Measurements from ENCODE around the gene MECR.
A peak's percentile ranks its signal among the peaks of the same experiment; 100 is the strongest.

MECR gene, protein sequence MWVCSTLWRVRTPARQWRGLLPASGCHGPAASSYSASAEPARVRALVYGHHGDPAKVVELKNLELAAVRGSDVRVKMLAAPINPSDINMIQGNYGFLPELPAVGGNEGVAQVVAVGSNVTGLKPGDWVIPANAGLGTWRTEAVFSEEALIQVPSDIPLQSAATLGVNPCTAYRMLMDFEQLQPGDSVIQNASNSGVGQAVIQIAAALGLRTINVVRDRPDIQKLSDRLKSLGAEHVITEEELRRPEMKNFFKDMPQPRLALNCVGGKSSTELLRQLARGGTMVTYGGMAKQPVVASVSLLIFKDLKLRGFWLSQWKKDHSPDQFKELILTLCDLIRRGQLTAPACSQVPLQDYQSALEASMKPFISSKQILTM

DNA sequence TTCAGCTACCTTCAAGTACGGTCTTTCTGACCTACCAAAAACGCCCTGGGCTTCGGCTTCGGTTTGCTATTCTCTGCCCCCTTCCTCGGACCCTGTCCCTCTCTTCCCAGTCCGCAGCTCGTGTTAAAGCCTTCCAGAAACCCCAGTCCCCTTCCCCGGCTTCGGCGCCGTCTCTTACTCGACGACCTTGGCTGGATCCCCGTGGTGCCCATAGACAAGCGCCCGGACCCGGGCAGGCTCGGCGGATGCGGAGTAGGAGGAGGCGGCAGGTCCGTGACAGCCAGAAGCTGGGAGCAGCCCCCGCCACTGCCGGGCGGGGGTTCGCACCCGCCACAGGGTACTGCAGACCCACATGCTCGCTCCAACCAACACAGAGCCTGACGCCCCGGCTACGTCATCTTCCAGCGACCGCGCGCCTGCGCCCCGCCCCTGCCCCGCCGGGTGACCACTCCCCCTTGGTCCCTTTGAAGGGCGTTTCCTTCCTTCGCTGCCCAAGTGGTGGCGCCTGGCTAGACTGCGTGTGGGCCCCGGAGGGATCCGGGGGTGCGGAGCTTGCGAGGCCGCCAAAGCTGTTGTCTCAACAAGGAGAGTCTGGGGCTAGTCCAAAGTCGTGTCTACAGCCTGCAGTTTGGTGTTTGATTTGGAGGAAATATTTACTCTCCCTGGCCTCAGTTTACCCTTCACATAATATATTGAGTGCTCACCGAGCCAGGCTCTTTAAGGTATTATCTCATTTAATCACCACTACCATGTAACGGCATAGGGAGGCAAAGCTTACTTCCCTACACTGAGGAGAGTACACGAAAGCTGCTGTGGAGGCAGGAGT is at the start of gene MECR:
Gene MECR (minus strand): TSS at position 382 of the 826 bp plus-strand sequence. CDS start 28 bp downstream, at position 354.
- peak; percentile 89 to 91 for DNase-seq (ENCODE audit: low read depth in 2 of 2)

DNA sequence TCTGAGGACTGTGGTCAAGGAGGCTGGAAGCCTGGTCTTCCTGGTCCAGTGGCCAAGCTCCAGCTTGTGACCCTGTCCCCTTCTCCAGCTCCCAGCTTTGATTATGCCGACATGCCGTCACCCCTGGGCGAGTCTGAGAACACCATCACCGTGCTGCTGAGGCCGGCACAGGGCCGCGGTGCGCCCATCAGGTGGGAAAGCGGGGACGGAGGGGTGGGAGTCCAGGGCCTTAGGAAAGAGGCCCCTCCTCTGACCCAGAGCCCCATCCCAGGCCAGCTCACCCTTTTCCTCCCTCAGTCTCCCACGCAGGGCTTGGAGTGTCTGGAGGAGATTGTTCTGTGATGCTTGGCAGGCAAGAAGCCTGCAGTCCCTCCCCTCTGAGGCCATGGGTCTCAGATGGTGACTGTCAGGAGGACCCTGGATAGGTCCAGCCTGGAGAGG is 49.2 kb upstream of the MECR start:
- no peak for DNase-seq (ENCODE audit: low read depth in 2 of 2)

DNA sequence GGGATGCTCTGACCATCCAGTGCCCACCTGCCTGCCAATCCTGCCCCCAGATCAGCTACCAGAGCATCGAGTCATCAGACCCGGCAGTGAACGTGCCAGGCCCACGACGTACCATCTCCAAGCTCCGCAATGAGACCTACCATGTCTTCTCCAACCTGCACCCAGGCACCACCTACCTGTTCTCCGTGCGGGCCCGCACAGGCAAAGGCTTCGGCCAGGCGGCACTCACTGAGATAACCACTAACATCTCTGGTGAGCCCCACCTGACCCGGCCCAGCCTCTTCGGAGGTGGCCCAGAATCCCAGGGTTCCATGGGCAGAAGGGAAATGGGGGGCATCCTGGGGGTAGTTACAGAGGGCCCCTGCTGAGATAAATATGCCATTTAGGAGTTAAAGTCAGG is 48.7 kb upstream of the MECR start:
- DNase-seq (ENCODE audit: low read depth in 2 of 2) = no peak

DNA sequence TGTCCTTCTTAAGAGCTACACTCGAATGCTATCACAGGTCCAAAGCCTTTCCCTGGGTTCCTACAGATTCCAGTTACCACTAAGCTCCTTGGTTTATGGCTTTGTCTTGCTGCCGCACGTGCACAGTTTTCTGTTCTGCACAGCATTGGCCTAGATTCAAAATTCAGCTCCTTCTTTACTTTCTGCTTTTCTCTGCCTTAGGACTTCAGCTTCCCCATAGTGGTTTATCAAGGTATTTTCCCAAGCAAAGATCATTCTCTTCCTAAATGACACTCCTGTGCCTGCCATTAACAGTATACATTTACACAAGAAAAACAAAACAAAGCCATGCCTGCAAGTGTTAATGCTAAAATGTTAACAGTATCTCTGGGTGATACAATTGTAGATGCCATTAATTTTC is 47.4 kb upstream of the MECR start:
- DNase-seq (ENCODE audit: low read depth in 2 of 2) = no peak

DNA sequence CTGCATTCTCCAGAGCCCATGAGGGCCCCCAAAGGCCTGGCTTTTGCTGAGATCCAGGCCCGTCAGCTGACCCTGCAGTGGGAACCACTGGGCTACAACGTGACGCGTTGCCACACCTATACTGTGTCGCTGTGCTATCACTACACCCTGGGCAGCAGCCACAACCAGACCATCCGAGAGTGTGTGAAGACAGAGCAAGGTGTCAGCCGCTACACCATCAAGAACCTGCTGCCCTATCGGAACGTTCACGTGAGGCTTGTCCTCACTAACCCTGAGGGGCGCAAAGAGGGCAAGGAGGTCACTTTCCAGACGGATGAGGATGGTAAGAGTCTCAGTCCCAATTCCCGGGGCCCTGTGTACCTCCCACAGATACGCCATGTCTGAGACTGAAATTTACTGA is 44.7 kb upstream of the MECR start:
- no peak for DNase-seq (ENCODE audit: low read depth in 2 of 2)

DNA sequence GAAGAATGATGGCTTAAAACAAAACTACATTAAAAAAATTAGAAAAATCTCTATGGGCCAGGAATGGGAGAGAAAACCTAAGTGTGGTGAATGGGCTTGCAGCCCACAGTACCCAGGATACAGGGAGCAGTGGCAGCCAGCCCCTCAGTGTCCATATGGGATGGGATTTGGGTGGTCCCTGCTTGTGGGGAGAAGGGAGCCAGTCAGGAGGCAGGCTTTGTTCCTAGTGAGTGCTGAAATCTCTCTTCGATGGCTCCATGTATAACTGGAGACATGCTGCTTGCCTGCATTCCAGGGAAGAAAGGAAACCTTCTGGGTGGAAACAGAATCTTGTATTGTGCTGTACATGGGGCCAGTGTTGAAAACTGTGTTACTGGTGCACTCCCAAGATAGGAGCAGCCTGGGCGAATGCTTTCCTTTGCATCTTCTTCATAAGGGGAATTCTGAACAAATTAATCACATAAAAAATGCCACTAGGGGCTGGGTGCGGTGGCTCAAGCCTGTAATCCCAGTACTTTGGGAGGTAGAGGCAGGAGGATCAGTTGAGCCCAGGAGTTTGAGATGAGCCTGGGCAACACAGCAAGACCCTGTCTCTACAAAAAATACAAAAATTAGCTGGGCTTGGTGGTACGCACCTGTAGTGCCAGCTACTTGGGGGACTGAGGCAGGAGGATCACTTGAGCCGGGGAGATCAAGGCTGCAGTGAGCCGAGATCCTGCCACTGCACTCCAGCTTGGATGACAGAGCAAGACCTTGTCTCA is 41.6 kb upstream of the MECR start:
- no peak for DNase-seq (ENCODE audit: low read depth in 2 of 2)

DNA sequence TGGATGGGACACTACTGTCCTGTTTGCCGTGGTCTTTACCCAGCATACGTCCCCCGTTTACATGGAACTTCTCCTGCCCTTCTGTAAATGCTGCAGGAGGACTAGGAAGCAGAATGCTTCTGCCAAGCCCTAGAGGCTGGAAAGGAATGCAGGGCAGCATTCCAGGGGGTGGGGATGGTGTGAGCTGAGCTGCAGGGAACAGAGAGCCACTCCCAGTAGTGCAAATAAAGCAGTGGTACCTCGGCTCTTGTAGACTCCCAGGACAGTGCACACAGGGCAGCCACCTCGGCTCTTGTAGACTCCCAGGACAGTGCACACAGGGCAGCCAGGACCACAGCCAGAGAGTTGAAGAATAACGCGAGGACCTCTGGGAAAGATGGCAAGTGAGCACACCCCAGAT is 41.0 kb upstream of the MECR start:
- DNase-seq (ENCODE audit: low read depth in 2 of 2) = no peak

DNA sequence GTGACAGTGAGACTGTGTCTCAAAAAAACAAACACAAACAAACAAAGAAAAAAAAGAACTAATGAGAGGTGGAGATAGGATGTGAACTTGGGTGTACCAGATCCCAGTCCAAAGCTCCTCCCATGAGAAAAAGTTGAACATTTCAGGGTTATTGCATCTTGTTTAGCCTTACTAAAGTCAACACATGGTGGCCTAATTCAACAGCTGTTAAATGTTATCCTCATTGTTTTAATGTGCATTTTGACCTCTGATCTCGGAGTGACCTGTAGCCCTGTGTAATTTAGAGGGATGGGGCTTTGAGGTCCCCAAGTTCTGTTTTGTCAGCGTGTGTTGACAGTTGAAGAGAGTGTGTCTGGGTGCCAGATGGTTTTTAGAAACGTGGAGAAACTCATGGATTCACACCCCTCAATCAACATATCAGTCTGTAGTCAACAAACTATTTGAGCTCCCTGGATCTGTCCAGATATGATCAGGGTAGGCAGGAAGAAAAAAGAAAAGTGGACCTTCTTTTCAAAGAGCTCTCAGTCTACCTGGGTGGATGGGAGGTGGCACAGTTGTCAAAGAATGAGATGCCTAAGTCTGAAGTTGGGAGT is 40.3 kb upstream of the MECR start:
- DNase-seq (ENCODE audit: low read depth in 2 of 2) = no peak

DNA sequence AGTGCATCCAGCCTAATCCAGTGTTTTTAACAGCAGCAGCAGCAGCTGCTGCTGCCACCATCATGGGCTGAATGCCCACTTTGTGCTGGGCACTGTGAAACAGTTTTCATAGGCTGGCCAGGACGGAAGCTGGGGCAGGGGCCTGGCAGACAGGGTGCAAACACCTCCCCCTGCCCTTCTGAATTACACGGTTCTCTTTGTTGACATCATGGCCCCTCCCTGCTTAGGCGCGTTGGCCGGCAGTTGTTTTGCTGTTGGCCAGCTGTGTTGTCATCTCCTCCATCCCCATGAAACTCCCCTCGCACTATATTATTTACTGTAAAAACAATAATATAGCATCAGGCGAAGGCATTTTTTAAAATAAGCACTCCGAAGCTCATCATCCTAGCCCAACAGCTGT is 38.6 kb upstream of the MECR start:
- no peak for DNase-seq (ENCODE audit: low read depth in 2 of 2)

DNA sequence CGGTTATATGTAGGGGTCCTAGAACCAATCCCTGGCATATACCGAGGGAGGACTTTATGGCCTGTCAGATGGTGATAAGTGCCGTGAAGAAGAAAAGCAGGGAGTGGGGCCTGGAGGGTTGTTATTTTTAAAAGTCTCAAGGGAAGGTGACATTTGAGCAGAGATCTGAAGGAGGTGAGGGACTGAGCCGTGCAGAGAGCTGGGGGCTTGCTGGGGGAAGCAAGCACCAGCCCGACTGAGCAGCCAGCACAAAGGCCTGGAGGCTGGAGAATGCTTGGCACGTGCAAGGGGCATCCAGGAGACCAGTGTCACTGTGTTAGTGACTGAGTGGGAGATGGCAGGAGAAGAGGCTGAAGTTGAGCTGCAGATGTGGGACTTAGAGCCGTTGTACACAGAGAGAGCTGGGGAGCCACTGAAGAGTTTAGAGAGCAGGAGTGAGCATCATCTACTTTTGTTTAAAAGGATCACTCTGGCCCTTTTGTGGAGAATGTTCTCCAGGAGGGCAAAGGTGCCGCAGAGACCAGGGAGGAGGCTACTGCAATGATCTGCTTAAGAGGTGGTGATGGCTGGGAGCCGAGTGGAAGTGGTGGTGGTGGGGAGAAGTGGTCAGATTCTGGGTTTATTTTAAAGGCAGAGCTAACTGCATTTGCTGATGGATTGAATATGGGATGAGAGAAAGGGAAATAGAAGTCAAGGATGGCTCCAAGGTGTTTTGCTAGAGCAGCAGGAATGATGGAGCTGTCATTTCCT is 36.8 kb upstream of the MECR start:
- no peak for DNase-seq (ENCODE audit: low read depth in 2 of 2)

DNA sequence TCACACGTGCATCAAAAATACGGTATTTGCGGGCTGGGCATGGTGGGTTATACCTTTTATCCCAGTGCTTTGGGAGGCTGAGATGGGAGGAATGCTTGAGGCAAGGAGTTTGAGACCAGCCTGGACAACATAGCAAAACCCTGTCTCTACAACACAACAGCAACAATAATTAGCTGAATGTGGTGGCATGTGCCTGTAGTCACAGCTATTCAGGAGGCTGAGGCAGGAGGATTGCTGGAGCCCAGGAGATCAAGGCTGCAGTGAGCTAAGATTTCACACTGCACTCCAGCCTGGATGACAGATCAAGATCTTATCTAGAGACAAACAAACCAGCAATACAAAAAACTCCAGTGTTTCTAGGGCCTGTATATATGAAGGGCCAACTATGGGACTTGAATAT is 36.2 kb upstream of the MECR start:
- DNase-seq (ENCODE audit: low read depth in 2 of 2) = no peak

DNA sequence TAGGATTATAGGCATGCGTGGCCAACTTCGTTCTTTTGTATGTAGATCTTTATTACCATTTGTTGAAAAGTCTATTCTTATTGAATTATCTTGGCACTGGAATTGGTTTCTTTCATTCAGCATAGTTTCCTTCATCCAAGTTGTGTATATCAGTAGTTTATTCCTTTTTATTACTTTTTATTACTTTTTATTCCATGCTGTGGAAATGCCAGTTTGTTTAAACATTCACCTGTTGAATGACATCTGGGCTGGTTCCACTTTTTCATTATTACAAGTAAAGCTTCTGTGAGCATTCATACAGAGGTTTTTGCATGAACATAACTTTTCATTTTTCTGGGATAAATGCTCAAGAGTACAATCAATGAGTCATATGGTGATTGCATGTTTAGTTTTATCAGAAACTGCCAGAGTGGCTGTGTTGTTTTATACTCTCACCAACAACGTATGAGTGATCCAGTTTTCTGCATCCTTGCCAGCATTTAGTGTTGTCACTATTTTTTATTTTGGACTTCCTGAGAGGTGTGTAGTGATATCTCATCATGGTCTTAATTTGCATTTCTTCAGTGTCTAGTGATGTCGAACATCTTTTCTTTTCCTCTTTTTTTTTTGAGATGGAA is 34.1 kb upstream of the MECR start:
- DNase-seq (ENCODE audit: low read depth in 2 of 2) = no peak

DNA sequence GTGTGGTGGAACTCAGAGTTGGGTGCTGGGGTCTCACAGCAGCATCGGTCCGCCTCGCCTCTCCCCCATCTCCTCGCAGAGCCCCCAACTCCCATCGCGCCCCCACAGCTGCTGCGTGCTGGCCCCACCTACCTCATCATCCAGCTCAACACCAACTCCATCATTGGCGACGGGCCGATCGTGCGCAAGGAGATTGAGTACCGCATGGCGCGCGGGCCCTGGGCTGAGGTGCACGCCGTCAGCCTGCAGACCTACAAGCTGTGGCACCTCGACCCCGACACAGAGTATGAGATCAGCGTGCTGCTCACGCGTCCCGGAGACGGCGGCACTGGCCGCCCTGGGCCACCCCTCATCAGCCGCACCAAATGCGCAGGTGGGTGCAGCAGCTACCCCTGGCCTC is 29.8 kb upstream of the MECR start:
- no peak for DNase-seq (ENCODE audit: low read depth in 2 of 2)

DNA sequence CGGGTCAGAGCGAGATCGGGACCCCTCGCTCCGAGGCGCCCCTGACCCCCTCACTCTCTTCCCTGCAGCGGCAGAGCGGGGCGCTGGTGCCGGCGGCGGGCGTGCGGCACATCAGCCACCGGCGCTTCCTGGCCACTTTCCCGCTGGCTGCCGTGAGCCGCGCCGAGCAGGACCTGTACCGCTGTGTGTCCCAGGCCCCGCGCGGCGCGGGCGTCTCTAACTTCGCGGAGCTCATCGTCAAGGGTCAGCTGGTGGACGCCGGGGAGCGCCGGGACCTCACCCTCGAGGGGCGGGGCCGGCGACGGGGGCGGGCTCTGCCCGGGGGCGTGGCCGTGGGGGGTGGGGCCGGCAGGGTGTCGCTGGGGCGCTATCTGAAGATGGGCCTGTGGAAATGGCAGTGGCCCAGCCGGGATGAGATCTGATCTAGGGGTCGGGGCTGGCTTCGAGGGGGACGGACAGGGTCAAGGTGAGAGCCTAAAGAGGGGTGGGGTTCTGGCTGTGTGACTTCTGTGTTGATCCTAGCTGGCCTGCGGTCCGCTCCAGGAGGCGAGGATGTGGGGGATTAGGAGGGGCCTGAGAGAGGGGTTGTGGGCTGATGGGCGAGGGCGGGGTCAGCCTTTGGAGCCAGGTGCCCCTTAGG is 29.2 kb upstream of the MECR start:
- peak in 1 of 2 donors; percentile 13 for DNase-seq (ENCODE audit: low read depth in 2 of 2)

DNA sequence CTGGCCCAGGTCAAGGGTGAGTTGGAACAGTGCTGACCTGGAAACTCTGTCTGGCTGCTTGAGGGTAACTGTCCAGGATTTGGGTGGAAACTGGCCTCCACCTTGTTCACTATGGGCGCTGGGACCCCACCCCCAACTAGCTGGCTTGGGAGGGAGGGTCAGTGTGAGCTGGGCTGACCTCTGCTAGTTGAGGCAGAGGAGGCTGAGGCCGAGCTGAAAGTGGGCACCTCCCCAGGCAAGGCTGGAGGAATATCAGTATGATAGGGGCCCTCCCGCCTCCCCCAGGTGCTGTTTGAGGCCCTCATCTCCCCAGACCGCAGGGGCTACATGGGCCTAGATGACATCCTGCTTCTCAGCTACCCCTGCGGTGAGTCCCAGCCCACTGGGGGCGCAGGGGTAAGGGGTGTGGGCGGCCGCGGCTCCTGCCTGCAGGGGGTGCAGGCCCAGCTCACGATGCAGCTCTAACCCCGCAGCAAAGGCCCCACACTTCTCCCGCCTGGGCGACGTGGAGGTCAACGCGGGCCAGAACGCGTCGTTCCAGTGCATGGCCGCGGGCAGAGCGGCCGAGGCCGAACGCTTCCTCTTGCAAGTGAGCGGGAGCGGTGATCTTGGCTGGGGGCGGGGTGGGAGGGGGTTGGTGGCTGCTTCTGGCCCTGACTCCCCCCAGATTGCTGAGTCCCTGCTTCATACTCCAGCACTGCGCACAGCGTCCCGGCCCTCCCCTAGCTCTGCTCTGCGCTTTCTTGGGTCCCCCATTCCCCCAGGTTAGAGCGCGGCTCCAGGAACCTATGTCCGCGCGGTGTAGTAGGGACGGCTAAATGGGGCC is 28.5 kb upstream of the MECR start:
- no peak for DNase-seq (ENCODE audit: low read depth in 2 of 2)

DNA sequence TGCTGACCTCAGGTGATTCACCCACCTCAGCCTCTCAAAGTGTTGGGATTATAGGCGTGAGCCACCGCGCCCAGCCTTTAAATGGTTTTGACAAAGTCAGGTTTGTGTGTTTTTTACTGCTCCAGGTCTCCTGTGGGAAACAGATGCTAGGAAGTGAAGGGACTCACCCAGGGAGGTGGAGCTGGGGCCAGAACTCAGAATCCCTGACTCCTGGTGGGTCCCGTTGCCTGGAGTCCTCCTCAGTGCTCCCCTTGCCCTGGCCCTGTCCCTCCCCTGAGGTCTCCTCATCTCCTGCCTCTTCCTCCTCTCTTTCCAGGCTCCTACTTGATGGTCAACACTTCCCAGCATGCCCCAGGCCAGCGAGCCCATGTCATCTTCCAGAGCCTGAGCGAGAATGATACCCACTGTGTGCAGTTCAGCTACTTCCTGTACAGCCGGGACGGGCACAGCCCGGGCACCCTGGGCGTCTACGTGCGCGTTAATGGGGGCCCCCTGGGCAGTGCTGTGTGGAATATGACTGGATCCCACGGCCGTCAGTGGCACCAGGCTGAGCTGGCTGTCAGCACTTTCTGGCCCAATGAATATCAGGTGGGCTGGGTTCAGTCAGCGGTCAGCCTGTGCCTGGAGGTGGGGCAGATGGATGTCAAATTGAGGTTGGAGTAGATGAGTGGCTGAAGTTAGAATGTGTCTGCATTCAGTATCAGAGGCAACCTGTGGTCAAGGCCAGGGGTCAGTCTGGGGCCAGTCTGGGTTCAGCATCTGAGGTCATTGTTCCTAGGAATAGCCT is 27.6 kb upstream of the MECR start:
- DNase-seq (ENCODE audit: low read depth in 2 of 2) = no peak

DNA sequence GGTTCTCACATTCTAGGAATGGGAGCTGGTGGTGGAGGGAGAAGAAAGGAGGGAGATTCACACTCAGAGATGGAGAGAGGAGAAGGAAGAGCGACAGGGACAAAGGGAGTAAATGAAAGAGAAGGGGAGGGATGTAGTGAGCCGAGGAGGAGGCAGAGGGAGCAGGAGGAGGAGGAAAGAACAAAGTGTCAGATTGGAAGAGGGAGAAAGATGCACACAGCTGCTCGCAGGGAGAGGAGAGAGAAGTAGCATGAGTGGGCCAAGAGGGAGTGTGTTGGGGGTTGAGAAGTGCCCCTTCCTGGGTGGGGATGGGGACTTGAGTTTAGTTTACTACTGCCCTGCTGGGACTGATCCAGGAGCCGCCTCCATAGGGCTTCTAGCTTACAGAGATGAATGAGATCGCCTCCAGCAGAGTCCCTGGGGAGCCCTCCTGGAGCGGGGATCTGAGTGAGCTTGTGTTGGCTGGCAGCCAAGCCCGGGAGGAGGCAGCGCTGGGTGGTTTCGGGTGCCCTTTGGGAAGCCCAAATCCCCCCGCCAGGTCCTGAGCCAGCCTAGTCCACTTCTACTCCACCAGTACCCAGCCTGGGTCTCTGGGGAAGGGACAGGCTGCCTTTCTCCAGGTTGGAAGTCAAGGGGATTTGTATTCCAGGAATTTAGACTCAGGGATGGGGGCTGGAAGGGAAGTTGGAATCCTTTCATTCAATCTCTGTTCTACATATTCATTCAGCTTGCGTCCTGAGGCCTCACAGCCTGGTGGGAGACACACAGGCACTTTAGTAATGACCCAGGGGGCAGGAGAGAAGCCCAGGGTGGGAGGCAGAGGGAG is 26.5 kb upstream of the MECR start:
- DNase-seq (ENCODE audit: low read depth in 2 of 2) = no peak

DNA sequence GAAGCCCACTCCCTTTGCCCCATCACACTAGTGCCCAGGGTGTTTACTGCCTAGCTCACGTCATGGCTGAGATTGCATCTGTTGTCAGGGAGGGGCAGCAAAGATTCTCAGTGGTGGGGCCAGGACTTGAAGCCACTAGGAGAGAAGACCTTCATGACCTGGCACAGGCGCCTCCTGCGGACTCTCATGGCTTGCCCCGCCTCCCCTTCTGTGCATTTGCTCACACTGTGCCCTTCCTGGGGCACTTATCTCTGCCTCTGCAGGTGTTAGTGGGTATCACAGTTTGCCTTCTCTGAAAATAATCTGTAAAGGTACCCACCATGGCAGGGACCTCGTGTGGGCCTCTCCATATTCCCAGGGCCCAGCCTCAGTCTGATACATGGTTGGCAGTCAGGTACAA is 25.7 kb upstream of the MECR start:
- no peak for DNase-seq (ENCODE audit: low read depth in 2 of 2)
